Gastrocnemius medialis (tissue), 4 donors: ENCODE results near the gene KBTBD7.

Source experiments
- CTCF ChIP-seq, 5 experiments: fragments of 450-650 bp in 3 of 5; fragments of 200-600 bp in 2 of 5; sonication (generic) in 2 of 5; IDR thresholded peaks in 4 of 5; conservative IDR thresholded peaks in 1 of 5; 1 replicate in 4 of 5; 2 replicates in 1 of 5; pipeline ENCODE4 v1.5.1; 2016 to 2019; ENCODE audit warnings: antibody characterized with exemption in 5 of 5, mild to moderate bottlenecking in 3 of 5, moderate library complexity in 3 of 5
- POLR2A ChIP-seq, 2 donors: fragments of 450-650 bp; IDR thresholded peaks; one replicate each; pipeline ENCODE4 v1.6.1; 2017; ENCODE audit warnings: antibody characterized with exemption in 2 of 2, mild to moderate bottlenecking in 2 of 2, moderate library complexity in 2 of 2

DNA sequence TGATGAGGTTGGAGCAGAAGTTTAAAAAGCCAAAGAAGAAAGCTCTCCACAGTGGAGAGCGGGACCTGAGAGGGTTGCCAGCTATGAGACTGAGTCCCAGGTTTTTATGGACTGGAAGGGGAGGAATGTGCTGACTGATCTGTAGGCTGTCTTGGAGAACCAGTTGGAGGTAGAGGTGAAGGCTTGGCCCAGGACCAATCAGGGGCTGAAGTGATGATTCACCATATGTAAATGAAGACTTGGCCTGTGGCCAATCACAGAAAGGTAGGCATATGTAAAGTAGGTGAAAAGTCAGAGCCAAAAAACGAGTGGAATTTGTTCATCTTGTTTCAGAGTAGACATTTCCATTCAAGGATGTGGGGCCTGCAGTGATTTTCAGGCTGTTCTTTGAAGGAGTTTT is 44.3 kb downstream of the KBTBD7 start:
- TF ChIP-seq CTCF (IDR thresholded peaks at IDR 0.05 in 4 of 5, conservative IDR thresholded peaks at IDR 0.05 in 1 of 5): no peak
- TF ChIP-seq POLR2A (IDR thresholded peaks at IDR 0.05): no peak
